Heart left ventricle (tissue), 13 donors: ENCODE data around the gene ARHGAP8.

ENCODE experiments used
- POLR2A ChIP-seq, 2 donors: fragments of 450-650 bp; IDR thresholded peaks; one replicate each; pipeline ENCODE4 v1.6.1; 2017; ENCODE audit warnings: antibody characterized with exemption in 2 of 2, mild to moderate bottlenecking in 2 of 2, moderate library complexity in 2 of 2
- TF ChIP-seq, protein P1 (sequence below), 12 donors: fragments of 200-600 bp; sonication (generic) in 4 of 12; IDR thresholded peaks; one replicate each; pipeline versions ENCODE4 v1.5.0 to v1.8.0; 2018 to 2022; ENCODE audit warnings: antibody characterized with exemption in 12 of 12, mild to moderate bottlenecking in 5 of 12
- donor health status: ischemic (EF 13 %, LVEDD 7.1; RV severe dilation, severe dysfunction).
- donor health status: DM: no; HTN: yes; CAD: no.
- donor health status: DM: no; HTN: no; CAD: no.
- donor health status: ischemic (EF 25% LVEDD 6.9; RV normal size, moderate dysfunction).
- donor health status: ischemic (EF 25% LVEDD 5.7; RV mildly dilated, moderate dysfunction).
- donor health status: ischemic (EF 35%, LVEDD 5.7; RV mildly dilated, moderate dysfunction).
- donor health status: nonischemic (EF 11% LVEDD 7.7; RV severe dilation, severe dysfunction).
- donor health status: DM: yes; HTN: yes; CAD: no.
- donor health status: PGD.
- donor health status: ischemic (EF 29% LVEDD 5.4; RV normal size, mild dysfunction).
- donor health status: nonischemic (EF 23%, LVEDD 6.1; RV moderate dilation, normal function).

DNA sequence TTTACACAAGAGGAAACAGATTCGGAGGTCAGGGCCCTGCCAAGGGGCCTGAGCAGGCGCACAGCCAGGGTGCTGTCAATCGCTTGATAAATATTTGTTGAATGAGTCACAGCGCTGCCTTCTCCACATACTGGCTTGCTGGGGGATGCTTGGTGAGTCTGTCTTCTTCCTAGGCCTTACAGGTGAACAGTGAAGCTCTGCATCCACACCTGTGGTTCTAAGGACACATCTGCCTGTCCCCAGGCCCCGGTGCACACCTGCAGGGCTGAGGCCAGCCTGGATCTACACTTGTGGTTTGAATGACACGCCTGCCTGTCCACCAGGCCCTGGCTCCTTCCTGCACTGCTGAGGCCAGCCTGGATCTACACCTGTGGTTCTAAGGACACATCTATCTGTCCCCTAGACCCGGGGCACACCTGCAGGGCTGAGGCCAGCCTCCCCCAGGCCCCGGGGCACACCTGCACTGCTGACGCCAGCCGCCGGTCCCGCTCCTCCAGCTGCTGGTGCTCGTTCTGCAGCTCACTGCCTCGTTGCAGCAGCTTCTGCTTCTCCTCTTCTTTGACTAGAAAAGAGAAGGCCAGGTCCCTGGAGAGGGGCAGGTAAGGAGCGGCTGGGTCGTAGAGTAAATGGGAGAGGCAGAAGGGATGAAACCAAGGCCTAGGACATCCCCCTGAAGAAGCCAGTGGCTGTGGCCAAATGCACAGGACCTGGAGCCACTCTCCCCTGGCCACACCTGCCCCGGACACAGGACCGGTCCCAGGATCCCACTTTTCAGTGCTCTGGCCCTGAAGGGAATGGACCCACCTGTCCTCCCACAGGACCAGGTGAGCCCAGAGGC, 132.8 kb downstream of the ARHGAP8 start:
- TF ChIP-seq, protein P1, sequence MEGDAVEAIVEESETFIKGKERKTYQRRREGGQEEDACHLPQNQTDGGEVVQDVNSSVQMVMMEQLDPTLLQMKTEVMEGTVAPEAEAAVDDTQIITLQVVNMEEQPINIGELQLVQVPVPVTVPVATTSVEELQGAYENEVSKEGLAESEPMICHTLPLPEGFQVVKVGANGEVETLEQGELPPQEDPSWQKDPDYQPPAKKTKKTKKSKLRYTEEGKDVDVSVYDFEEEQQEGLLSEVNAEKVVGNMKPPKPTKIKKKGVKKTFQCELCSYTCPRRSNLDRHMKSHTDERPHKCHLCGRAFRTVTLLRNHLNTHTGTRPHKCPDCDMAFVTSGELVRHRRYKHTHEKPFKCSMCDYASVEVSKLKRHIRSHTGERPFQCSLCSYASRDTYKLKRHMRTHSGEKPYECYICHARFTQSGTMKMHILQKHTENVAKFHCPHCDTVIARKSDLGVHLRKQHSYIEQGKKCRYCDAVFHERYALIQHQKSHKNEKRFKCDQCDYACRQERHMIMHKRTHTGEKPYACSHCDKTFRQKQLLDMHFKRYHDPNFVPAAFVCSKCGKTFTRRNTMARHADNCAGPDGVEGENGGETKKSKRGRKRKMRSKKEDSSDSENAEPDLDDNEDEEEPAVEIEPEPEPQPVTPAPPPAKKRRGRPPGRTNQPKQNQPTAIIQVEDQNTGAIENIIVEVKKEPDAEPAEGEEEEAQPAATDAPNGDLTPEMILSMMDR (IDR thresholded peaks at IDR 0.05), result no peak
- TF ChIP-seq POLR2A (IDR thresholded peaks at IDR 0.05), result no peak
